HG03575 (cell line): ENCODE results near the gene ZNF280D.

Experiments used
- ATAC-seq: cut with Tn5 transposase; IDR thresholded peaks from one replicate; pipeline ENCODE4 v1.9.1; 2021; ENCODE audit not compliant: unreplicated experiment, insufficient number of reproducible peaks, low FRiP score; ENCODE audit errors: extremely low read depth

ZNF280D gene

GRCh38 chr15:56754772-56755370 lies 21.6 kb upstream of the ZNF280D start:
- no peak for ATAC-seq

- no peak for ATAC-seq
These were observed 19.7 kb upstream of the ZNF280D start for GRCh38 chr15:56752986-56753385.

- ATAC-seq, result no peak
These were observed 16.7 kb upstream of the ZNF280D start for GRCh38 chr15:56749982-56750381.

- no peak for ATAC-seq
These were observed 11.7 kb upstream of the ZNF280D start for GRCh38 chr15:56744701-56745683.

- ATAC-seq, result no peak
These were observed 8.2 kb upstream of the ZNF280D start for GRCh38 chr15:56741541-56741940.

GRCh38 chr15:56739964-56740640 lies 6.8 kb upstream of the ZNF280D start:
- ATAC-seq, result no peak

- no peak for ATAC-seq
These were observed 6.2 kb upstream of the ZNF280D start for GRCh38 chr15:56739474-56739873.

- ATAC-seq, result no peak
These were observed 4.5 kb upstream of the ZNF280D start for GRCh38 chr15:56737791-56738190.

- ATAC-seq, result no peak
These were observed 3.8 kb upstream of the ZNF280D start for GRCh38 chr15:56736881-56737707.

- ATAC-seq, result no peak
These were observed 3.0 kb upstream of the ZNF280D start for GRCh38 chr15:56736308-56736707.

- ATAC-seq, result no peak
These were observed 2.3 kb upstream of the ZNF280D start for GRCh38 chr15:56735589-56735988.

GRCh38 chr15:56734013-56734635 lies 815 bp upstream of the ZNF280D start:
- no peak for ATAC-seq

GRCh38 chr15:56732886-56733135 lies 498 bp downstream of the ZNF280D start:
- no peak for ATAC-seq

GRCh38 chr15:56732135-56732885 lies 999 bp downstream of the ZNF280D start:
- ATAC-seq, result no peak

- ATAC-seq, result no peak
These were observed 1.8 kb downstream of the ZNF280D start for GRCh38 chr15:56731548-56731947.

GRCh38 chr15:56729561-56729960 lies 3.7 kb downstream of the ZNF280D start:
- no peak for ATAC-seq

GRCh38 chr15:56725386-56725785 lies 7.9 kb downstream of the ZNF280D start:
- no peak for ATAC-seq

- no peak for ATAC-seq
These were observed 9.1 kb downstream of the ZNF280D start for GRCh38 chr15:56724232-56724631.
